Natural killer cell (primary cell): ENCODE results near the gene TOPBP1. TPM values are rescaled to one million over a fixed set of nuclear protein-coding genes. Genes with fewer than 3 reads are reported as not detected.

Source experiments
- ATAC-seq, 3 donors: fragments of 150-1000 bp in 2 of 3; fragments of 200-7000 bp in 1 of 3; cut with Tn5 transposase; 1 replicate in 1 of 3; 2 replicates in 2 of 3; pipeline ENCODE4 v1.10.0; 2021; ENCODE audit warnings: mild to moderate bottlenecking in 2 of 3, moderate library complexity in 2 of 3
- DNase-seq, 2 donors: peaks; one replicate each; pipeline versions ENCODE4 v3.0.0 to v3.0.0-alpha.2; 2013 to 2021; ENCODE audit warnings: mixed read lengths in 1 of 2
- H3K27ac ChIP-seq: one replicate; pipeline ENCODE4 v1.5.1; 2013; ENCODE audit warnings: mild to moderate bottlenecking, low read length
- H3K27me3 ChIP-seq: one replicate; pipeline ENCODE4 v1.6.1; 2013; ENCODE audit warnings: low read length; ENCODE audit not compliant: control insufficient read depth, insufficient read depth
- H3K36me3 ChIP-seq: one replicate; pipeline ENCODE4 v1.6.1; 2013; ENCODE audit warnings: low read length; ENCODE audit not compliant: control insufficient read depth, insufficient read depth
- H3K4me1 ChIP-seq: one replicate; pipeline ENCODE4 v1.6.1; 2013; ENCODE audit warnings: low read length; ENCODE audit not compliant: control insufficient read depth, insufficient read depth
- H3K4me3 ChIP-seq: one replicate; pipeline ENCODE4 v1.5.1; 2013; ENCODE audit warnings: low read length
- H3K9me3 ChIP-seq: one replicate; pipeline ENCODE4 v1.6.1; 2013; ENCODE audit warnings: low read length; ENCODE audit not compliant: control insufficient read depth, insufficient read depth
- H3K27ac Mint-ChIP-seq, 2 donors: one replicate each; pipeline ENCODE4 v1.8.0; 2022; ENCODE audit warnings: mild to moderate bottlenecking in 2 of 2, mixed read lengths in 2 of 2, moderate library complexity in 1 of 2
- H3K27me3 Mint-ChIP-seq, 2 donors: one replicate each; pipeline ENCODE4 v1.8.0; 2022; ENCODE audit warnings: low read depth in 2 of 2, mixed read lengths in 2 of 2
- H3K36me3 Mint-ChIP-seq: one replicate; pipeline ENCODE4 v1.8.0; 2022; ENCODE audit warnings: mixed read lengths
- H3K4me1 Mint-ChIP-seq, 2 donors: one replicate each; pipeline ENCODE4 v1.8.0; 2022; ENCODE audit warnings: mixed read lengths in 2 of 2
- H3K4me3 Mint-ChIP-seq: one replicate; pipeline ENCODE4 v1.8.0; 2022; ENCODE audit warnings: mild to moderate bottlenecking, moderate library complexity, mixed read lengths
- H3K9me3 Mint-ChIP-seq, 2 donors: one replicate each; pipeline ENCODE4 v1.8.0; 2022; ENCODE audit warnings: mixed read lengths in 2 of 2
- CTCF ChIP-seq: fragments of 200-600 bp; IDR thresholded peaks from one replicate; pipeline ENCODE4 v1.8.0; 2022; ENCODE audit warnings: antibody characterized with exemption
- WGBS: methylation state at CpG from one replicate; pipeline ENCODE4 v1.1.7; 2013; ENCODE audit warnings: missing lambda C conversion rate; ENCODE audit not compliant: insufficient coverage; 5-methylcytosine and 5-hydroxymethylcytosine counted together
- intact Hi-C: fragments of 100-400 bp; cut with micrococcal nuclease; formaldehyde crosslinking; loops from one replicate; pipeline ENCODE4 v1.14.2; 2022
- total RNA-seq, 4 donors: library from RNA; stranded (reverse); fragments of 120-200 nt in 1 of 4; gene quantifications; one replicate each; pipeline versions ENCODE4 v1.2.3 to v1.2.4, GENCODE V29; 2013 to 2022

The TOPBP1 gene
- total RNA-seq, 3 donors from 2014 or later (not counting 1 experiment from before 2014, with no cell fraction given), result 48.1 to 52.9 (median 50.9) TPM

- H3K4me1 ChIP-seq, result peaks cover 24% of the 10 kb centered on the region
- H3K27me3 ChIP-seq, result no peaks in the 10 kb centered on the region
- no peak for ATAC-seq
- DNase-seq, result peak in 1 of 2 donors; percentile 41
- TF ChIP-seq CTCF, result peak; percentile 34
- intact Hi-C loops, result loop anchor here (1.0 to 2.0 kb wide), 2 partner anchors 82 to 90 kb away; partner anchors contain the start of gene TOPBP1
- Mint-ChIP-seq H3K4me1 (peaks cover 61 to 65% of the 10 kb centered on the region in 2 donors), H3K36me3 (peaks cover 22% of the 10 kb centered on the region), H3K27me3 (no peaks in the 10 kb centered on the region), H3K4me3 (peak overlapping the region; percentile 71), H3K9me3 (no peaks in the 10 kb centered on the region), H3K27ac (peak overlapping the region; percentile 99)
- no peaks in the 10 kb centered on the region for H3K9me3 ChIP-seq
- no peak overlapping the region for H3K4me3 ChIP-seq
- no peak overlapping the region for H3K27ac ChIP-seq
- 86% methylated on average over 1 of the region's 1 CpG for WGBS
- H3K36me3 ChIP-seq, result peaks cover 60% of the 10 kb centered on the region
These were observed 83.1 kb downstream of the TOPBP1 start for GRCh38 chr3:133578548-133579191.

DNA sequence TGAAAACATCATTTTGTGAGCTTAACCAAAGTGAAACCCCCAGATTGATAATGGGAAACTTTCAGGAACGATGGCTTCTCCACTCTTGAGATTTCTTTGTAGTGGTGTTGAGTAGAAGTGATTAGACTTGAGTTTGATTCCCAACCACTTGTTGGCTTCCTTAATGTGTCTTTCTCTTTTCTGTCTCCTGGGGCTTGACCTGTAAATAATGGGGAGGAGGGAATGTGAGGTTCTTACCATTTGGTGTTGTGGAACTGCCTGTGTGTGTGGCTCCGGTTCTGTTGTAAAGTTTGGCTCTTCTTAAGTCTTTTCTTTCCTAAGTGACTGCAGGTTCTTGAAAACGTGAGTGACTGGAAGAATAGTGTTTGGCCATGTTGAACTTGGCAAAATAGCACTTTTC lies 85.6 kb downstream of the TOPBP1 start:
- peak overlapping the region; percentile 82 for H3K4me3 Mint-ChIP-seq
- H3K9me3 ChIP-seq, result no peaks in the 10 kb centered on the region
- DNase-seq (no peak), ATAC-seq (no peak)
- no peak overlapping the region for H3K4me3 ChIP-seq
- intact Hi-C loops, result no loop called here
- H3K27ac ChIP-seq, result peak overlapping the region; percentile 39
- peaks cover 52 to 64% of the 10 kb centered on the region in 2 donors for H3K4me1 Mint-ChIP-seq
- H3K36me3 ChIP-seq, result peaks cover 40% of the 10 kb centered on the region
- peaks cover 22% of the 10 kb centered on the region for H3K36me3 Mint-ChIP-seq
- WGBS, result 49% methylated on average over 3 of the region's 3 CpGs
- no peaks in the 10 kb centered on the region for H3K27me3 ChIP-seq
- TF ChIP-seq CTCF, result no peak
- H3K27me3 Mint-ChIP-seq, result no peaks in the 10 kb centered on the region
- no peaks in the 10 kb centered on the region for H3K9me3 Mint-ChIP-seq
- H3K27ac Mint-ChIP-seq, result peak overlapping the region; percentile 99
- peaks cover 34% of the 10 kb centered on the region for H3K4me1 ChIP-seq

GRCh38 chr3:133575086-133575485 lies 86.7 kb downstream of the TOPBP1 start:
- no peaks in the 10 kb centered on the region for H3K9me3 ChIP-seq
- H3K4me3 ChIP-seq, result peak overlapping the region; percentile 76
- Mint-ChIP-seq H3K9me3 (no peaks in the 10 kb centered on the region), H3K36me3 (peaks cover 22% of the 10 kb centered on the region), H3K4me1 (peaks cover 52 to 64% of the 10 kb centered on the region in 2 donors), H3K27me3 (no peaks in the 10 kb centered on the region), H3K27ac (peak overlapping the region; percentile 99), H3K4me3 (peak overlapping the region; percentile 93)
- ATAC-seq (no peak), DNase-seq (peak in 1 of 2 donors; percentile 28)
- 26% methylated on average over 2 of the region's 4 CpGs for WGBS
- H3K36me3 ChIP-seq, result peaks cover 33% of the 10 kb centered on the region
- TF ChIP-seq CTCF, result no peak
- intact Hi-C loops, result no loop called here
- H3K27me3 ChIP-seq, result no peaks in the 10 kb centered on the region
- peaks cover 25% of the 10 kb centered on the region for H3K4me1 ChIP-seq
- H3K27ac ChIP-seq, result peak overlapping the region; percentile 79
